ENCODE measurements around the gene KCNMA1.

KCNMA1 gene

DNA sequence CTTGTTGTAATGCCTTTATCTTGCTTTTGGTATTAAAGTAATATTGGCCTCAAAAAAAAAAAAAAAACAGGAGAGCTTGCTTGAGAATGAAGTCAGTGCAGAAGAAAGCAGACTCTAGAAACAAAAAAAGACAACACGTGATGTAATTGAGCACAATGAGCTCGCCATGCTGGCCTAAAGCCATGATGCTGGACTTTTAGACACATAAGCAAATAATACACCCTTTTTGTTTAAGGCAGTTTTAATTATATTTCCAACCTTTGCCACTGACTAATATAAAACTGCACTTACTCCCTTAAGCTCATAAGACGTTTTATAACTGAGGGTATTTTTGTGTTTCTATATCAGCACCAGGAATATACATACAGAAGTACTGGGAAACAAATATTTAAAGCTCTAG lies 798.3 kb downstream of the KCNMA1 start:
- DNase-seq = peak; percentile 3

GRCh38 chr10:76830218-76830617 lies 807.4 kb downstream of the KCNMA1 start:
- DNase-seq = no peak

DNA sequence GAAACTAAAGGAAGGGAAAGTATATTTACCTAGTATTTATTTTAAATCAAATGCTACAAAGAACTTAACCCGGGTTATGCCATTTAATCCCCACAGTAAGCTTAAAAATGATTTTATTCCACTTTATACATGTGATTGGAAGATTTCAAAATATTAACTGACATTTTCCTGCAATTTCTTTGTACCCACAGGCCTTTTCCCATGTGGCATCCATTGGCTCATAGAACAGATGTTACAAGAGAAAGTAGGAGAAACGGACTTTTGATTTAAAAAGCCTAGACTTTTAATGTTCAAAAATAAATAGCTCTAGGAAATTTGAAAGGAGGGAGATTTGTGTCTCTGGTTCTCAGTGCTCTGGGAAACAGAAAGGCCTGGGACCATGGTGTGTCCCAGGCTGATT lies 807.9 kb downstream of the KCNMA1 start:
- DNase-seq = no peak
